HCT116 (cell line): ENCODE measurements around the gene SDK2. TPM values are rescaled to one million over a fixed set of nuclear protein-coding genes. Genes with fewer than 3 reads are reported as not detected.

ENCODE experiments used
- ATAC-seq: fragments of 200-7000 bp; cut with Tn5 transposase; 2 replicates; pipeline ENCODE4 v1.9.1; 2020; ENCODE audit warnings: mild to moderate bottlenecking, moderate library complexity
- BruUV-seq: library from RNA; stranded (reverse); fragments of 400-500 nt; replicated peaks from 2 replicates; lab custom pipeline; 2021; lab: Mats Ljungman, UMichigan
- CTCF ChIA-PET: fragments of 300-600 bp; sonication (Branson Sonifier 250); formaldehyde crosslinking; loops from one replicate; lab custom pipeline; 2021; ENCODE audit warnings: antibody characterized with exemption; lab: Charles Lee
- POLR2A ChIA-PET: fragments of 300-600, 350-600 bp; sonication (Branson Sonifier 250); formaldehyde crosslinking; loops from one replicate; lab custom pipeline; 2021; ENCODE audit warnings: antibody characterized with exemption; lab: Charles Lee
- RAD21 ChIA-PET, 2 experiments: fragments of 300-600 bp; sonication (Branson Sonifier 250); formaldehyde crosslinking; loops; one replicate each; lab custom pipeline; 2023; ENCODE audit warnings: low total read pairs in 2 of 2; ENCODE audit not compliant: uncharacterized antibody in 2 of 2, unreplicated experiment in 2 of 2, low non-redundant PET in 1 of 2; lab: Charles Lee
- DNase-seq: peaks from one replicate; pipeline ENCODE4 v3.0.0-alpha.2; 2010; ENCODE audit warnings: low read depth, low spot score
- H2AFZ ChIP-seq: fragments of 200-600 bp; shearing (Covaris generic), sonication (generic); 2 replicates; pipeline ENCODE4 v1.6.1; 2017; ENCODE audit warnings: low read depth, mixed run types, mixed read lengths, antibody characterized with exemption, low read length; ENCODE audit not compliant: poor library complexity, severe bottlenecking
- H3K27ac ChIP-seq: 2 replicates; pipeline ENCODE4 v1.5.1; 2012; ENCODE audit warnings: low read depth, low read length
- H3K27me3 ChIP-seq: fragments of 200-600 bp; sonication (generic); 2 replicates; pipeline ENCODE4 v1.6.1; 2016; ENCODE audit warnings: mixed run types, low read length, mixed read lengths; ENCODE audit not compliant: insufficient read depth
- H3K36me3 ChIP-seq, 2 experiments: fragments of 200-500 bp in 1 of 2; fragments of 200-600 bp in 1 of 2; sonication (Bioruptor generic) in 1 of 2; sonication (generic) in 1 of 2; 2 replicates each; pipeline versions ENCODE4 v1.5.1 to v1.6.1; 2014 to 2016; ENCODE audit warnings: low read length in 2 of 2, inconsistent platforms in 1 of 2, mixed read lengths in 1 of 2, mixed run types in 1 of 2; ENCODE audit not compliant: insufficient read depth in 2 of 2, control insufficient read depth in 1 of 2
- H3K4me1 ChIP-seq, 2 experiments: fragments of 200-600 bp in 1 of 2; sonication (generic) in 1 of 2; 2 replicates each; pipeline versions ENCODE4 v1.5.1 to v1.6.1; 2012 to 2017; ENCODE audit warnings: low read length in 2 of 2, inconsistent platforms in 1 of 2, mild to moderate bottlenecking in 1 of 2, mixed read lengths in 1 of 2, mixed run types in 1 of 2, moderate library complexity in 1 of 2; ENCODE audit not compliant: insufficient read depth in 2 of 2, control insufficient read depth in 1 of 2
- H3K4me2 ChIP-seq: fragments of 200-600 bp; sonication (generic); 2 replicates; pipeline ENCODE4 v1.6.1; 2017; ENCODE audit warnings: mixed run types, low read length, mixed read lengths
- H3K4me3 ChIP-seq, 2 experiments: fragments of 200-600 bp in 1 of 2; sonication (generic) in 1 of 2; replicated peaks in 1 of 2; 2 replicates each; pipeline ENCODE4 v1.5.1; 2011 to 2016; ENCODE audit warnings: low read length in 2 of 2, control low read depth in 1 of 2, low read depth in 1 of 2, mild to moderate bottlenecking in 1 of 2, mixed read lengths in 1 of 2, mixed run types in 1 of 2
- H3K79me2 ChIP-seq: fragments of 200-600 bp; sonication (generic); 2 replicates; pipeline ENCODE4 v1.6.1; 2017; ENCODE audit warnings: mild to moderate bottlenecking, mixed run types, low read length, moderate library complexity, mixed read lengths; ENCODE audit not compliant: insufficient read depth
- H3K9ac ChIP-seq: fragments of 200-600 bp; sonication (generic); 2 replicates; pipeline ENCODE4 v1.6.1; 2016; ENCODE audit warnings: low read length, mixed read lengths
- H3K9me2 ChIP-seq: fragments of 200-600 bp; sonication (generic), shearing (Covaris generic); 2 replicates; pipeline ENCODE4 v1.6.1; 2017; ENCODE audit warnings: mixed run types, mild to moderate bottlenecking, moderate library complexity; ENCODE audit not compliant: insufficient read depth
- H3K9me3 ChIP-seq, 2 experiments: fragments of 200-500 bp in 1 of 2; fragments of 200-600 bp in 1 of 2; sonication (Bioruptor generic) in 1 of 2; sonication (generic) in 1 of 2; 2 replicates each; pipeline ENCODE4 v1.6.1; 2014 to 2017; ENCODE audit warnings: low read length in 2 of 2, mixed read lengths in 2 of 2, inconsistent platforms in 1 of 2, low read depth in 1 of 2, mild to moderate bottlenecking in 1 of 2, mixed run types in 1 of 2, moderate library complexity in 1 of 2; ENCODE audit not compliant: control insufficient read depth in 1 of 2, insufficient read depth in 1 of 2
- H4K20me1 ChIP-seq: fragments of 200-600 bp; sonication (generic), shearing (Covaris generic); 2 replicates; pipeline ENCODE4 v1.6.1; 2017; ENCODE audit warnings: mixed run types, mild to moderate bottlenecking, moderate library complexity; ENCODE audit not compliant: insufficient read depth
- CEBPB ChIP-seq: IDR thresholded peaks from 2 replicates; pipeline ENCODE4 v1.6.1; 2012; ENCODE audit warnings: low read depth
- ELF1 ChIP-seq: IDR thresholded peaks from 2 replicates; pipeline ENCODE4 v1.6.1; 2012; ENCODE audit warnings: low read depth, borderline replicate concordance
- MAX ChIP-seq: IDR thresholded peaks from 2 replicates; pipeline ENCODE4 v1.6.1; 2012
- REST ChIP-seq: IDR thresholded peaks from 2 replicates; pipeline ENCODE4 v1.6.1; 2012; ENCODE audit warnings: low read depth
- SIN3A ChIP-seq: IDR thresholded peaks from 2 replicates; pipeline ENCODE4 v1.6.1; 2012; ENCODE audit warnings: low read depth
- SRF ChIP-seq: IDR thresholded peaks from 2 replicates; pipeline ENCODE4 v1.6.1; 2012; ENCODE audit warnings: low read depth
- ZBTB33 ChIP-seq: IDR thresholded peaks from 2 replicates; pipeline ENCODE4 v1.6.1; 2011; ENCODE audit warnings: mild to moderate bottlenecking, low read length, moderate library complexity; ENCODE audit not compliant: insufficient replicate concordance; ENCODE audit errors: extremely low read depth
- ZNF274 ChIP-seq: fragments of 200-500 bp; sonication (Bioruptor generic); IDR thresholded peaks from 2 replicates; pipeline ENCODE4 v1.6.1; 2014; ENCODE audit warnings: mild to moderate bottlenecking, low read depth, low read length, inconsistent platforms
- intact Hi-C: fragments of 100-400 bp; cut with micrococcal nuclease; formaldehyde crosslinking; loops from 2 replicates; pipeline ENCODE4 v1.10.0; 2022
- total RNA-seq: library from RNA; stranded (reverse); gene quantifications from one replicate; pipeline ENCODE4 v1.2.1, GENCODE V29; 2021; ENCODE audit not compliant: unreplicated experiment

SDK2 gene
- total RNA-seq, 1 experiment from 2014 or later: 0.10 TPM

- RAD21 ChIA-PET: no interaction called here
- DNase-seq (no peak), ATAC-seq (no peak)
- POLR2A ChIA-PET: no interaction called here
- H3K4me1 ChIP-seq: peaks cover 5 to 10% of the 10 kb centered on the region in 2 experiments; a peak in 3 of 4 replicates
- H3K4me2 ChIP-seq: no peak overlapping the region
- intact Hi-C loops: no loop called here
- H3K79me2 ChIP-seq: no peaks in the 10 kb centered on the region
- CTCF ChIA-PET: interaction anchor here (0.7 kb wide), 1 partner anchor 541 kb away, joined by 3 read pairs; no protein-coding TSS in a partner anchor
- TF ChIP-seq REST (no peak), SRF (no peak), ELF1 (no peak), MAX (no peak), ZBTB33 (no peak), CEBPB (no peak), ZNF274 (no peak), SIN3A (no peak)
- no peaks in the 10 kb centered on the region for H3K9me3 ChIP-seq
- no peaks in the 10 kb centered on the region for H3K9me2 ChIP-seq
- H3K27ac ChIP-seq: no peak overlapping the region
- H2AFZ ChIP-seq: no peak overlapping the region
- H3K27me3 ChIP-seq: no peaks in the 10 kb centered on the region
- no peak overlapping the region for H3K4me3 ChIP-seq
- no peaks in the 10 kb centered on the region for H4K20me1 ChIP-seq
- H3K9ac ChIP-seq: no peak overlapping the region
- no peaks in the 10 kb centered on the region for H3K36me3 ChIP-seq
- BruUV-seq: no TSS peak
These were observed 228.5 kb downstream of the SDK2 start for GRCh38 chr17:73415782-73416181.
